ENCODE measurements around the gene ALG2. TPM values are rescaled to one million over a fixed set of nuclear protein-coding genes. Genes with fewer than 3 reads are reported as not detected.

The ALG2 gene
- total RNA-seq, 1 donor from 2014 or later, result 17.5 TPM

- DNase-seq (ENCODE audit: low read depth, low spot score), result no peak
- Mint-ChIP-seq H3K4me3 (peak overlapping the region; percentile 35), H3K9me3 (no peaks in the 10 kb centered on the region), H3K27me3 (ENCODE audit: low read depth) (peaks cover 77% of the 10 kb centered on the region), H3K27ac (ENCODE audit: unreplicated experiment) (peak overlapping the region; percentile 68), H3K36me3 (ENCODE audit: low read depth) (no peaks in the 10 kb centered on the region), H3K4me1 (peaks cover 67% of the 10 kb centered on the region)
- no peak for TF ChIP-seq CTCF (conservative IDR thresholded peaks at IDR 0.05)
These were observed 50.3 kb downstream of the ALG2 start for GRCh38 chr9:99171225-99172123.

- DNase-seq (ENCODE audit: low read depth, low spot score), result no peak
- Mint-ChIP-seq H3K27ac (ENCODE audit: unreplicated experiment) (peak overlapping the region; percentile 15), H3K36me3 (ENCODE audit: low read depth) (no peaks in the 10 kb centered on the region), H3K9me3 (no peaks in the 10 kb centered on the region), H3K27me3 (ENCODE audit: low read depth) (peaks cover 77% of the 10 kb centered on the region), H3K4me3 (peak overlapping the region; percentile 83), H3K4me1 (peaks cover 63% of the 10 kb centered on the region)
- TF ChIP-seq CTCF (conservative IDR thresholded peaks at IDR 0.05), result no peak
These were observed 51.6 kb downstream of the ALG2 start for GRCh38 chr9:99169982-99170761.

DNA sequence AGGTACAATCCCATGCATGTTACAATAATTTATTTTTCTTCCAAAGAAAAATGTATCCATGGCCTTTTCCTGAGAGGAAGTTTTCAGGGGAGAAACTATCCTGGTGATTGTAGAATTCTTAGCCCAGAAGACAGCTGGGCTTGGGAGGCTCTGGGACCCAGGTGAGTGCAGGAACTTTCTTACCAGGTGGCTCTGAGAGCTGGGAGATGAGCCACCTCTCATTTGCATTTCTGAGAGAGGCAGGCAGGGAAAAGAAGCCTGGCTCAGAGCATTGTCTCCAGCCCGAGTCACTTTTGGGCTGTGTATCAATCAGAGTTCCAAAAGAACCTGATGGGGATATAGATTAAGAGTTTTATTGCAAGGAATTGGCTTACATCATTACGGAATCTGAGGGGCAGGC is 52.7 kb downstream of the ALG2 start:
- peaks cover 59% of the 10 kb centered on the region for H3K4me1 Mint-ChIP-seq
- H3K9me3 Mint-ChIP-seq, result no peaks in the 10 kb centered on the region
- DNase-seq (ENCODE audit: low read depth, low spot score), result no peak
- peaks cover 83% of the 10 kb centered on the region for H3K27me3 Mint-ChIP-seq (ENCODE audit: low read depth)
- H3K4me3 Mint-ChIP-seq, result no peak overlapping the region
- no peak for TF ChIP-seq CTCF (conservative IDR thresholded peaks at IDR 0.05)
- no peaks in the 10 kb centered on the region for H3K36me3 Mint-ChIP-seq (ENCODE audit: low read depth)
- peak overlapping the region; percentile 52 for H3K27ac Mint-ChIP-seq (ENCODE audit: unreplicated experiment)

DNA sequence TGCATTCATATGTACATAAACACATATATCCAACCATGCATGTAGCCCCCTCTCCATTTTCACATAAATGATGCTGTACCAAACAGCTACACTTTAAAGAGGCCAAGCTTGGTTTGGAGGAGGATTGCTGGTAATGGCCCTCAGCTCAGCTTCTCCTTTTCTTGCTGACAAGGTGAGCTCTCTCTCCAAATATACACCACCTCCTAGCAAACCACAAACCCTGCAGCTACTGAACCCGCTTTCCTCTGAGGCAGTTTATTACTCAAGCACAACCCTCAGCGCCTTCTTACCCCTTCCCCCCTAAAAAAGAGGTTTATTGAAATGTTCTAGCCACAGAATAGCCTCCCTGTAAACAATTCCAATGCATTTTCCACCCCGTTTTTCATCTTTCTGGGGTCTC is 54.0 kb downstream of the ALG2 start:
- DNase-seq (ENCODE audit: low read depth, low spot score), result no peak
- no peak overlapping the region for H3K4me3 Mint-ChIP-seq
- no peaks in the 10 kb centered on the region for H3K9me3 Mint-ChIP-seq
- H3K36me3 Mint-ChIP-seq (ENCODE audit: low read depth), result no peaks in the 10 kb centered on the region
- H3K27me3 Mint-ChIP-seq (ENCODE audit: low read depth), result peaks cover 75% of the 10 kb centered on the region
- TF ChIP-seq CTCF (conservative IDR thresholded peaks at IDR 0.05), result no peak
- H3K27ac Mint-ChIP-seq (ENCODE audit: unreplicated experiment), result no peak overlapping the region
- peaks cover 49% of the 10 kb centered on the region for H3K4me1 Mint-ChIP-seq

GRCh38 chr9:99167119-99167518 is 54.6 kb downstream of the ALG2 start:
- DNase-seq (ENCODE audit: low read depth, low spot score), result no peak
- Mint-ChIP-seq H3K4me3 (no peak overlapping the region), H3K27me3 (ENCODE audit: low read depth) (peaks cover 71% of the 10 kb centered on the region), H3K36me3 (ENCODE audit: low read depth) (no peaks in the 10 kb centered on the region), H3K4me1 (peaks cover 45% of the 10 kb centered on the region), H3K9me3 (no peaks in the 10 kb centered on the region), H3K27ac (ENCODE audit: unreplicated experiment) (no peak overlapping the region)
- no peak for TF ChIP-seq CTCF (conservative IDR thresholded peaks at IDR 0.05)

Other genes starting within 250 kb of the ALG2 start
- 117 and 118 TPM in 2 replicates for gene TGFBR1, start 116.8 kb downstream of the ALG2 start, total RNA-seq
- 129 and 135 TPM in 2 replicates for gene SEC61B, start 340 bp upstream of the ALG2 start, total RNA-seq

Measured in neural crest cell (in vitro differentiated cells).